ENCODE results near the gene SP140L. TPM values are rescaled to one million over a fixed set of nuclear protein-coding genes. Genes with fewer than 3 reads are reported as not detected.

The SP140L gene
- total and polyA plus RNA-seq, 2 of the 8 experiments (the other 6 are each of a cell fraction or from before 2014, with no cell fraction given): 0.36 to 1.5 TPM

- Histone ChIP-seq H3K27me3 (replicated peaks in 1 of 4; ENCODE audit: control insufficient read depth in 3 of 4, extremely low read depth in 1 of 4, insufficient read depth in 3 of 4, low read length in 3 of 4) (no peaks in the 10 kb centered on the region), H3K9me3 (ENCODE audit: insufficient read depth in 2 of 2, low read depth in 1 of 2, low read length in 1 of 2) (no peaks in the 10 kb centered on the region), H2BK15ac (ENCODE audit: low read length) (no peak overlapping the region), H3K4ac (replicated peaks; ENCODE audit: insufficient read length, low read depth, low read length) (no peak overlapping the region), H3K18ac (ENCODE audit: extremely low read depth, low read length) (no peak overlapping the region), H3K56ac (replicated peaks; ENCODE audit: insufficient read length, low read depth, low read length) (no peak overlapping the region), H2BK120ac (replicated peaks; ENCODE audit: low read depth, low read length) (no peak overlapping the region), H3K23me2 (ENCODE audit: low read depth, low read length) (no peaks in the 10 kb centered on the region), H2BK20ac (ENCODE audit: low read length) (no peak overlapping the region), H2AK5ac (ENCODE audit: low read depth, low read length) (no peak overlapping the region), H3K79me2 (ENCODE audit: control insufficient read depth in 1 of 2, insufficient read depth in 2 of 2, low read length in 2 of 2) (no peaks in the 10 kb centered on the region), H4K20me1 (replicated peaks in 1 of 2; ENCODE audit: control insufficient read depth in 1 of 2, insufficient read depth in 2 of 2, low read length in 2 of 2) (no peaks in the 10 kb centered on the region), H3K27ac (ENCODE audit: low read depth, low read length) (no peak overlapping the region), H3K9ac (replicated peaks in 1 of 4; ENCODE audit: extremely low read depth in 1 of 4, low read depth in 3 of 4, low read length in 3 of 4) (no peak overlapping the region), H3K4me3 (ENCODE audit: extremely low read depth in 1 of 4, insufficient read depth in 2 of 4, low read depth in 3 of 4, low read length in 4 of 4) (no peak overlapping the region), H3K14ac (ENCODE audit: insufficient read length) (no peak overlapping the region), H2BK5ac (ENCODE audit: low read depth, low read length) (no peak overlapping the region), H3K36me3 (ENCODE audit: control insufficient read depth in 2 of 4, insufficient read depth in 4 of 4, low read length in 3 of 4) (no peaks in the 10 kb centered on the region), H4K5ac (ENCODE audit: insufficient read length, low read depth, low read length) (no peak overlapping the region), H3K4me1 (replicated peaks in 1 of 4; ENCODE audit: control insufficient read depth in 3 of 4, insufficient read depth in 4 of 4, low read length in 3 of 4) (no peaks in the 10 kb centered on the region), H2AFZ (ENCODE audit: low read length) (no peak overlapping the region), H3K4me2 (ENCODE audit: insufficient read depth in 1 of 2, low read depth in 2 of 2, low read length in 2 of 2) (no peak overlapping the region), H3K79me1 (ENCODE audit: low read depth, low read length) (no peaks in the 10 kb centered on the region), H3K23ac (ENCODE audit: insufficient read length) (no peak overlapping the region), H2BK12ac (ENCODE audit: low read depth, low read length) (no peak overlapping the region), H4K8ac (ENCODE audit: extremely low read depth, insufficient read depth, low read length) (no peak overlapping the region), H4K91ac (replicated peaks; ENCODE audit: insufficient read length, low read length) (no peak overlapping the region)
- WGBS, 2 experiments (ENCODE audit: extremely low coverage in 1 of 2, insufficient coverage in 1 of 2, insufficient read length in 1 of 2, insufficient replicate concordance in 2 of 2, low coverage in 1 of 2, low lambda C conversion rate in 2 of 2, missing lambda C conversion rate in 1 of 2): 81% methylated on average over 3 of the region's 3 CpGs; no CpG with 5 or more reads in 1 of the 2 experiments
- TF ChIP-seq, protein P1, sequence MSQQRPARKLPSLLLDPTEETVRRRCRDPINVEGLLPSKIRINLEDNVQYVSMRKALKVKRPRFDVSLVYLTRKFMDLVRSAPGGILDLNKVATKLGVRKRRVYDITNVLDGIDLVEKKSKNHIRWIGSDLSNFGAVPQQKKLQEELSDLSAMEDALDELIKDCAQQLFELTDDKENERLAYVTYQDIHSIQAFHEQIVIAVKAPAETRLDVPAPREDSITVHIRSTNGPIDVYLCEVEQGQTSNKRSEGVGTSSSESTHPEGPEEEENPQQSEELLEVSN (IDR thresholded peaks at IDR 0.05): no peak
- TF ChIP-seq EP300 (IDR thresholded peaks at IDR 0.05; ENCODE audit: borderline replicate concordance in 1 of 2, low read depth in 2 of 2, low read length in 2 of 2): no peak
- no peak for TF ChIP-seq GTF2F1 (IDR thresholded peaks at IDR 0.05; ENCODE audit: borderline replicate concordance, low read depth, low read length)
- TF ChIP-seq, protein P2, sequence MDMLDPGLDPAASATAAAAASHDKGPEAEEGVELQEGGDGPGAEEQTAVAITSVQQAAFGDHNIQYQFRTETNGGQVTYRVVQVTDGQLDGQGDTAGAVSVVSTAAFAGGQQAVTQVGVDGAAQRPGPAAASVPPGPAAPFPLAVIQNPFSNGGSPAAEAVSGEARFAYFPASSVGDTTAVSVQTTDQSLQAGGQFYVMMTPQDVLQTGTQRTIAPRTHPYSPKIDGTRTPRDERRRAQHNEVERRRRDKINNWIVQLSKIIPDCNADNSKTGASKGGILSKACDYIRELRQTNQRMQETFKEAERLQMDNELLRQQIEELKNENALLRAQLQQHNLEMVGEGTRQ (IDR thresholded peaks at IDR 0.05; ENCODE audit: low read length): no peak
- TF ChIP-seq TEAD4 (IDR thresholded peaks at IDR 0.05; ENCODE audit: low read depth, low read length): no peak
- TF ChIP-seq SRF (IDR thresholded peaks at IDR 0.05; ENCODE audit: low read depth, low read length): no peak
- no peak for TF ChIP-seq KDM5A (IDR thresholded peaks at IDR 0.05; ENCODE audit: low read length)
- TF ChIP-seq NRF1 (IDR thresholded peaks at IDR 0.05; ENCODE audit: low read depth, low read length): no peak
- TF ChIP-seq BRCA1 (IDR thresholded peaks at IDR 0.05; ENCODE audit: low read depth, low read length): no peak
- POLR2A ChIA-PET (ENCODE audit: partially characterized antibody): no interaction called here
- DNase-seq (ENCODE audit: low read depth in 1 of 2, low spot score in 2 of 2): no peak
- CTCF ChIA-PET (ENCODE audit: partially characterized antibody): interaction anchor here (1.1 kb wide), 1 partner anchor 126 kb away, joined by 4 read pairs; no protein-coding TSS in a partner anchor
- no peak for FAIRE-seq
Measured at GRCh38 chr2:230286048-230286447, 40.9 kb upstream of the SP140L start.

All from H1 (cell line).